Endometrial microvascular endothelial cells (primary cell): ENCODE data around the gene SNTG2. TPM values are rescaled to one million over a fixed set of nuclear protein-coding genes. Genes with fewer than 3 reads are reported as not detected.

Experiments
- in situ Hi-C: cut with HindIII; loops from 2 replicates; pipeline ENCODE4 v1.10.0; 2017; ENCODE audit warnings: low sequenced_read_pairs, low pct_unique_long_range_greater_than_20kb; ENCODE audit errors: inconsistent ontology term
- total RNA-seq: library from RNA; depleted of rRNA; stranded (reverse); fragments of >200 nt; gene quantifications from one replicate; pipeline ENCODE4 v1.2.3, GENCODE V29; 2015; ENCODE audit errors: inconsistent ontology term

SNTG2 gene
- total RNA-seq, 1 donor from 2014 or later = not detected

DNA sequence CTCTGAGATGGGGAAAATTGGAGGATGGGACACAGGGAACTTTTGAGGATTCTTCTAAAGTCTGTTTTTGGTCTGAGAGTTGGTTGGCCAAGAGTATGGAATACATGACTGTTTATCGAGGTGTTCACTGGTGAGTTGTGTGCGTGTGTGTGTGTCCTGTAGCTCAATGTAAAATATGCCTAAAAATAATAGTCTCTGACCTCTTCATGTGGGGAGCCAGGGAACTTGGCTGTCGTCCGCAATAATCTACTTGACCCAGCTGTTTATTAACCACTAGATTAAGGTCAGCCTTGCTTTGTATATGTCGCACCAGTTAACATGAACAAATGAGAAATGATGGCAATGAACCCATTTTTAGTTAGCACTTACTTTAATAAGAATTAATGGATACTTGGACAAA, 285.2 kb downstream of the SNTG2 start:
- in situ Hi-C loops = no loop called here

DNA sequence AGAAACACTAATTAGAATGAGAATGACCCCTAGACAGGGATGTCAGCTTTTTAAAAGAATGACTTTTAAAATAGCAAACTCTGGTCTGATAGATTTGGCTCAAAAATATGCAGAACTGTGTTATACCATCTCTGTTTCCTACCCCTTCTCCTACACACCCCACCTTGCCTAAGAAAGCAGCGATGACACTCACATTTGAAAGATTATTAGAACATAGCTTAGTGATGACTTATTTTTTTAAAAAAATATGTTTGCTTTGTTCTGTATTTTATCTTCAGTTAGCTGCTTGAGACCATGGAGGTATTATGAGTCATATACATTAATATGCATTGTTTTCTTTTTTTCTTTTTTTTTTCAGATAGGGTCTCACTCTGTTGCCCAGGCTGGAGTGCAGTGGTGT, 286.0 kb downstream of the SNTG2 start:
- in situ Hi-C loops = no loop called here

DNA sequence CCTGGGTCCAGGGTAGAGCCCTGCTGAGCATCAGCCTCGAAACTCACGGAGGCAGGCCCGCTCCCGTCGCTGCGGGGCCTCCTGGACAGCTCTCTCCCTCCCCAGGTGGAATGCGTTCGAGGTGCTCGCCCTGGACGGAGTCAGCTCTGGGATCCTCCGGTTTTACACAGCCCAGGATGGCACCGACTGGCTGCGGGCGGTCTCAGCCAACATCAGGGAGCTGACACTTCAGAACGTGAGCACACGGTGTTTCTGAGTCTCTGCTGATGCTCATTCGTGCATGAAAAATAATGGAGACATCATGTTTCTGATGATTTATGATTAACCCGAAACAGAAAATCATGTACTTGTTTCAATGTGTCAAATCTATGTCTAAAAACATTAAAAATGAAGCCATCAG, 287.1 kb downstream of the SNTG2 start:
- in situ Hi-C loops = no loop called here

DNA sequence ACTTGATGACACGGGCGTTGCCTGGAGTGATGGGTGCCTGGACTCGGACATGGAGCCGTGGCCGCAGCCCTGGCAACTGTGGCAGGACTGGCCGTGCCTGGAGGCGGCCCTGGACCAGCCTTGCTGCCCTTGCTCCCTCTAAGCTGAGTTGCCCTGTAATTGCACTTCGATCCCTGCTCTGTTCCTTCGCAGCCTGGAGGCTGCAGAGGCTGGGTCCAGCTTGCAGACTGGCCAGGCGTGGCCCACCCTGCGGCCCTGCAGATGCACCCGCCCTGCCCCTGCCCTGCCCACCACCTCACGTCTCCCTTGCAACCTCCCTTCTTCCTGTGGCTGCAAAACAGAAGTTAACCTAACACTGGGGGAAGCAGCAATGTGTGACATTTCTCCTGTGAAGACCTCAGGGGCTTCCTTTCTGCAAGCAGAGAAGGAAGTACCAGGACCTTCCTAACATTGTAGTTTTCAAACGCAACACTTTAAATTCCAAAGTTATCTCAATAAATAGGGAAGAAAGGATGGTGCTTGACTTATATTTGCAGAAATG, 288.0 kb downstream of the SNTG2 start:
- in situ Hi-C loops = no loop called here

DNA sequence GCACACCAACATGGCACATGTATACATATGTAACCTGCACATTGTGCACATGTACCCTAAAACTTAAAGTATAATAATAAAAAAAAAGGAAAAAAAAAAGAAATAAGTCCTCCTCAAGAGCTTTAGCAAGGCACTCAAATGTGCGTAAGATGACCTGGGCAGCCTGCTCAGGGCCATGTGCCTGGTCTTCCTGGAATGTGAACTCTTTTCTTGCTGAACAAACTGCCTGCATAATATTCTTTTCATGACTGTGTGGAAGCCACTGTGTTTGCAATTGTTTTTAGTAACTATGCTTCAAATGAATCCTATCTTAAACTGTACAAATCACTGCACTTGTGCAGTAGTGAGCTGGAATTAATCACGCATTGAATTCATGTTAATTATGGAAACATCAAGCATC, 294.5 kb downstream of the SNTG2 start:
- in situ Hi-C loops = no loop called here

DNA sequence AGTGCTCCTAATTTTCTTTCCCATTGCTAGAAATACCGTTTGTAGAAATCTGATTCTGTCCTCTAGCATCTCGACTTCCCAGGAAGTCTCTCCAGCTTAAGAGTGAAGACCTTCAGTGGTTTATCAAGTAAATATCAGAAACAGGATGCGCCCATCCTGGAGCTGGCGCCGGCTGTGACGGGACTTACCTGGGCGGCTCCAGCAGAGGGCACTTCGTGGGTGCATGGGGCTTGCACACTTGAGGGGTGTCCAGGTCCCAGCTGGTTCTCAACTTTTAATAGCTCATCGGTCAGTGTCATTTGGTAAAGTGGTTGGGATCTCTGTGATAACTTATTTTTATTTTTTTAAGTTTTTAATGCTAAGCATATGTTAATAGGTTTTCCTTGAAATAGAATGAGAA, 295.6 kb downstream of the SNTG2 start:
- in situ Hi-C loops = no loop called here

DNA sequence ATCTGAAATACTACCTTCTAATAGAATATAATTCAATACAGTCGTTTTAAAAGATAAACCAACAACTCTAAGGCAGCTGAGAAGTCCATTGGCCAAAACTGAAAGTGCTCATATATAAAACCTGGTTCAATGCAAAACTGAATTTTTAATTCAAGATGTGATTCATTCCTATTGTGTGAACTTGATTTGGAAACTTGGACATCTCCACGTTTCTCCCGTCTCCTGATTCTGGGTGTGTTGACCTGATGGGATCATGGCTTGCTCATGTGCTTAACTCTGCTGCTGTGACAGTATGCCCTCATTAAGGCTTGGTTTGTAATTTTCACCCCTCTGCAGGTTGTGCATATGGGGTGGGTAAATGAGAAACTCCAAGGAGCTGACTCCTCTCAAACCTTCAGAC, 296.3 kb downstream of the SNTG2 start:
- in situ Hi-C loops = no loop called here

DNA sequence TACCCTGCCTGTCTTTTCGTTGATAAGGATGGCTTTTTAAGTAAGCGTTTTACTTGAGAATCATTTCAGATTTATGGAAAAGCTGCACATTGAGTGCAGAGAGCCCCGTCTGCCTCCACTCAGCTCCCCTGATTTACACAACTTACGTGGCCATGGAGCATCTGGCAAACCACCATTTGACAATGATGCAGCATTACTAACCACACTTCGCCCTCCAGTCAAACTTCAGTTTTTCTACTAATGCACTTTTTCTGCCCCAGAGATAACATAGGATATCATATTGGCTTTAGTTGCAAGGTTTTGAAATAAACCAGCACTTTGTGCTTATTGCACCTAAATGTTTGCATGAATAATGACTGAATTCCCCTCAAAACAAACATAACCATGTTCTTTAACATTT, 297.5 kb downstream of the SNTG2 start:
- in situ Hi-C loops = no loop called here

DNA sequence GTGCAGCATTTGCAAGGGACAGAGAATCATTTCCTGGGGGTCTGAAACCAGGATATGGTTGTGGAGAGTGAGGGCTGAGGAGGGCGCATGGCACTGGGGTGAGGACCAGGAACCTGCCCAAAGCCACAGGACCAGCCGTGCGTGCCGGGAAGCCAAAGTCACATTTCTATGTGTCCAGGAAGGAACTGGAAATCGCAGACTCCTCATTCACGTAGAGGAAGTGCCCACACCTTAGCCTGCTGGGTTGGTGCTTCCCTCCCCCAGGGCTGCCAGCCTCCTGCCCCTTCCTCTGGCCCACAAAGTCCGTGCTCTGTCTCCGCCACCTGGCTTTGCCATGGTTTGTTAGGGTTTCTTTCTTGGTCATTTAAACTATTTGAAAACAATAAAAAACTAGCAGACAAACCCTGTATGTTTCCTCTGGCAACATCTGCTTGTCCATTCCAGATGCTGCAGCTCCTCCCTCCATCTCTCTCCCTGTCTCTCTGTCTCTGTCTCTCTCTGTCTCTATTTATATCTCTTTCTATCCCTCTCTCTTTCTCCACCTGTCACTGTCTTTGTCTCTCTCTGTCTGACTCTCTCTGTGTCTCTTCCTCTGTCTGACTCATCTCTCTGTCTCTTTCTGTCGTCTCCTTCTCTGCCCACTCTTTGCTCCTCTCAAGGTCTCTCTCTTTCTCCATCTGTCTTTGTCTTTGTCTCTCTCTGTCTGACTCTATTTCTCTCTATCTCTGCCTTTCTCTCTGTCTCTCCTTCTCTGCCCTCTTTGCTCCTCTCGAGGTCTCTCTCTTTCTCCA, 299.4 kb downstream of the SNTG2 start:
- in situ Hi-C loops = no loop called here

DNA sequence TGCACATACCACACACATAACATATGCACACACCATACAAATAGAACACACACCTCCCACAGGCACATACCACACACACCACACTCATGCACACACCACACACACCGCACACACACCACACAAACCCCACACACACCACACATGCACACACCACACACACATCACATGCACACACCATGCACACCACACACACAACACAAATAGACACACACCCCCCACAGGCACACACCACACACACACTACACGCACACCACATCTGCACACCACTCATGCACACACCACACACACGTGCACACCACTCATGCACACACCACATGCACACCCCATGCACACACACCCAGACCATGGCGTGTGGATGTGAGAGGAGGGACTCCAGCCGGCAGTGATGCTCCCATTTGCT, 300.9 kb downstream of the SNTG2 start:
- in situ Hi-C loops = no loop called here

DNA sequence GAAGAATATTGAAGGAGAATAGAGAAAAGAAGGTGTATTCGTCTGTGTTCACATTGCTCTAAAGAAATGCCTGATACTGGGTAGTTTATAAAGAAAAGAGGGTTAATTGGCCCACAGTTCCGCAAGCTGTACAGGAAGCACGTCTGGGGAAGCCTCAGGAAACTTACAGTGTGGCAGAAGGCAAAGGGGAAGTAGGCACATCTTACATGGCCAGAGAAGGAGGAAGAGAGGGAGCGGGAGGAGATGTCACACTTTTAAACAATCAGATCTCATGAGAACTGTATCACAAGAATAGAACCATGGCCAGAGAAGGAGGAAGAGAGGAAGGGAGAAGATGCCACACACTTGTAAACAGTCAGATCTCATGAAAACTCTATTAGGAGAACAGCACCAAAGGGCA, 303.0 kb downstream of the SNTG2 start:
- in situ Hi-C loops = no loop called here

DNA sequence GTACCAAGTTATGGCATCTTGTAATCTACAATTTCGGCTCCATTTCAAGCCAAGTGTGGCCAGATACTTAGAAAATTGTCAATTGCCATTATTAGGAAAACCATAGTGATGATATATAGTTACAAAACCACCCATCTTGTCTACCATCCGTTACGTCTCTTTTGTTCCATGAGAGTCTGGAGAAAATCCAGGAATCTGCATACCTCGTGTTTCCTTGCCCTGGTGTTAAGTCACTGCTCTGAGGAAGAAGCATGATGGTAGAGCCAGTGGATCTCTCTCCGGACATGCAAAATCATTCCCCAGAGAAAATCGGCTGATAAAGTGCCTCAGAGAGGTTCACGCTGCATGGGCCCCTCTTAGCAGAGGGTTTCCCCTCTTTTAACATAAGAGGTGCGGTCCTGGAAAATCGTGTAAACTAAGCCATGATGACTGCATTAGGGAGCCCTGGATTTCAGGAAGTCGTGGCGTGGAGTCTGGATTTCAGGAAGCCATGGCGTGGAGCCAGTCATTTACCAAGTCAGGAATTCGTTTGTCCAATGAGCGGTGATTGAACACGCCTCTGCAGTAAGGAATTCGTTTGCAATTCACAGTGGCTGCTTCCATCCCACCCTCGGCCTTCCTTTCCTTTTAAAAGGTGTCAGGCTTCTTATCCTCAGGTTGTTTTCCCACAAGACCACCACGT, 304.2 kb downstream of the SNTG2 start:
- in situ Hi-C loops = no loop called here

DNA sequence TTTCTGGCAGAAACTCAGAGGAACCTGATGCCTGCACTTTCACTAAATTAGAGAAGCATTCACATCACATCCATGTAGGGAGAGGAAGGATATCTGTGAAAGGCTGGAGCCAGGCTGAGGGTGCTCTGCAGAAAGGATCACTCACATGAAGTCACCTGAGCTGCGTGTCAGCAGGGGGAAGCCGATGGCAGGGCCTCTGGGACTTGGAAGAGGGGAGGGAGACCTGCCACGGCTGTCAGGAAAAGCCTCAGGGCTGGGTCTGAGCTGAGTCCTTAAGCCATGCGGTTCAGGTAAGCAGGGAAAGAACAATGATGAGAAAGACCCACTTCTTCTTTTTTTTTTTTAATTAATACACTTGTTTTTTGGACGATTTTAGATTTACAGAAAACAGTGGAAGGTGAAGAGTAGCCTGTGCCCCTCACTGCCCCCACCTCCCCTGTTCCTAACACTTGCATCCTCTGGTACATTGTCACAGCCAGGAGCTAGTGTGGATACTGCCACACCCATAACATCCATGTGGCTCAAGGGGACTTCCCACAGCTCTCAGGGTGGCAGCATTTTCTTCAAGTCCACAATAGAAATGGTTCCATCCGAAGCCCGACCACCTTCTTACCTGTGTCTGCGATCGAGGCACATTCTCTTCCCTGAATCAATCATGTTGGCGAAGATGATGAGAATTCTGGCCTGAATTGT, 306.1 kb downstream of the SNTG2 start:
- in situ Hi-C loops = no loop called here

DNA sequence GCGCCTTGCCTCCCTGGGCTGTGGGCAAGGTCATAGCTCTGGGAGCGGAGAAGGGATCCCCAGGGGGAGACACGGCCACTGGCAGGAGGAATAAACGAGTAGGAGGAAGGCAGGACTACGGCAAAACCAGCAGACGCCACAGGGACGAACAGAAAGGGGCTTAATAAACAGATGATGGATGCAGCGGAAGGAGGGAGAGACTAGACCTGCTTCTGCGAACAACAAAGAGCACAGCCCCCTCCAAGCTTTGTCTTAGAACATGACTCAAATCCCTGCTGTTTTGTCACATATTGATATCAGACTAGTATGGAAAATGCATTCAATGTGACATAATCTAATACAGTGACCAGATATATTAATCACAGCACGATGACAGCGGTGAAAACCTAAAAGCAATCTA, 306.7 kb downstream of the SNTG2 start:
- in situ Hi-C loops = no loop called here

DNA sequence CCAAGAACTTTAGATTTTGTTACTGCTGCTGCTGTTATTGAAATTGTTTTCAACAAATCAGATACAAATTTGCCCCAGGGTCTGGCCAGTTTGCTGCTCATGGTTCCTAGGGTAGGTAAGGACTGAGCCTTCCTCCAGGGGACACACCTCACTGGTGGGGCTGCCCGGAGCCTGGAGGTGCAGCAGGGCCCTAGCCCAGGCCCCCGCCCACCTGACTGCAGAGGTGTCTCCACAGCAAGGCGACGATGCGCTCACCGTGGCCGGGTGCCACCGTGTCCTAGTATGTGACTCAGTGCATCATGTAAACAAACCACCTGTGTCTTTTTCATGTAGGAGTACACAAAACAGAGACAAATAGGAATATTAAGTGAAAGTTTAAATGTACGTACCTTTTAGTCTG, 309.1 kb downstream of the SNTG2 start:
- in situ Hi-C loops = no loop called here

DNA sequence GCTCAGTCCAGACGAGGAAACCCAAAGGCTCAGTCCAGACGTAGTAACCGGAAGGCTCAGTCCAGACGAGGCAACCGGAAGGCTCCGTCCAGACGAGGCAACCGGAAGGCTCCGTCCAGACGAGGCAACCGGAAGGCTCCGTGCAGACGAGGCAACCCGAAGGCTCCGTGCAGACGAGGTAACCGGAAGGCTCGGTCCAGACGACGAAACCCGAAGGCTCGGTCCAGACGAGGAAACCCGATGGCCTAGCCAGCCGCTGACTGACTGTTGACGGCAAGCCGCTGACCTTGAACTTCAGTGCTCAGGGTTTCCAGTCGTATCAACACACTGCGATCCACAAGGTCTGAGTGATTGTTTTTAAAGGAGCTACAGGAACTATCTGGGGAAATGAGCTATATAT, 312.0 kb downstream of the SNTG2 start:
- in situ Hi-C loops = no loop called here

DNA sequence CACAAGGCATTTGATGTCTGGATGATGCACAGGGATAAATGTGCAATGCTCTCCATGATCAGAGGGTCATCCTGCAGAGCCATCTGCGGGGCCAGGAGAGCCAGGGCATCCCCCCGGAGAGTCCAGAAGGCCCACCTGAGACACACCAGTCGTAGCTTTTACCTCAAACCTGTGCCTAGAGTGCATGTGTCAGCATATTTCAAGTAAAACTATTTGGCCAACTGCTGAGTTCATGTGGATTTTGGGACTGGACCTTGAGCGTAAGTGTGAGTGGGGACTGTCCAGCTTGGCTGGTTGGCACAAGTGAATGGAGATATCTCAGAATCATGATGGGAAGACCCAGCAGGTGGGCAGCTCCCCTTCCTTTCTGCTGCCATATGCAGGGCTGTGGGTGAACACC, 314.8 kb downstream of the SNTG2 start:
- in situ Hi-C loops = no loop called here

DNA sequence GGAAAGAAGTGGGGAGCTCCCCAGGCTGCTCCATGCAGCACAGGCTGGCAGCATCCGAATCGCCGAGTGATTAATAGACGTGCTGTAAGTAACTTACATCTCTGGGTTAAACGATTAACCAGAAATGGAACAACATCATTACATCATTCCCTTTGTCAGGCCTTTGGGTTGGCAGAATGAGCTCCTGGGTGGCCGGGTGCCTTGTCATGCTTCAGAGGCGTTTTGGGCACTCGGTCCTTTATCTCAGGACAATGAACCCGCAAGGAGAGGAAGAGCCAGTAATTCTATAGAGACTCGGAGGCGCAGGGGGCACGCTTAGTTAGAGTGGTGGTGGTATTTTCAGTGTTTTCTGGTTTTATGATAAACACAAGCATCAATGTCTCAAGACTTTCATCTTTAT, 315.7 kb downstream of the SNTG2 start:
- in situ Hi-C loops = no loop called here

DNA sequence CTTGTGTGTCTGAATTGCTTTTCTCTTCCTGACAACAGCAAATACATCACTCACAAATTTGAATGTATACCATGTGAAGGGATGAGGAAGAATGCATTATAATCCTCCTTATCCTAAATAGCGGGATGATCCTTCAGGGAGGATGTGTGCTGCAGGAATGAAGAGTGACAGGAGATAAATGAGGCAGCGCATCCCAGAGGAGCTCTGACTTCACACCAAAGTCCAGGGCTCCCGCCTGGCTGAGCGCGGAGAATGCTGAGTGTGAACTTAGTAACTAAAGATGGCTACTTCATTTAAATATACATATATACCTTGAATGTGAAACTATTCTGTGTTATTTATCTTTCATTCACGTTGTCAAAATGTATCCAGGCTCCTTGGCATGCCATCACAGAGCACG, 317.4 kb downstream of the SNTG2 start:
- in situ Hi-C loops = no loop called here

DNA sequence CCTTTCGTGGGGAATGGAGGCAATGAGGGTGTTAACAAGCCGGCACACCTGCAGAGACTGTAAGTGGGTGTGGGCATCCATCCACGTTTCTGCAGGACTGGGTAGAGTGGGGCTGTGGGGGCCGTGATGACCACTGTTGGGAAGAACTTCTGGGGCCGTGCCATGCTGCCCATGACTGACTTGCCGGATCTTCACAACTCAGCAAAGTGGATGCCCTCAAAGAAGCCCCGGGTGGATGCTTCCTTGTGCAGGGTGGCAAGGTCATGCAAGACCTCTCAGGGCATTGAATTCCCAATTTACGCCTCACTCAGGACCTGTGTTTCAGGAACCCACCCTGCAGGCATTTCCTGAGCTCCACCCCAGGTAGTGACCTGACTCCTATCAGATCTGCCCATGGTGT, 319.2 kb downstream of the SNTG2 start:
- in situ Hi-C loops = no loop called here
